HG03135 (cell line): ENCODE data around the gene STK16.

Experiments
- ATAC-seq: cut with Tn5 transposase; IDR thresholded peaks from one replicate; pipeline ENCODE4 v1.9.1; 2021; ENCODE audit warnings: mild to moderate bottlenecking, moderate library complexity; ENCODE audit not compliant: unreplicated experiment

Gene STK16

GRCh38 chr2:219213486-219214071 lies 31.7 kb upstream of the STK16 start:
- no peak for ATAC-seq

- ATAC-seq, result no peak
These were observed 31.1 kb upstream of the STK16 start for GRCh38 chr2:219214141-219214540.

GRCh38 chr2:219214786-219215185 lies 30.5 kb upstream of the STK16 start:
- ATAC-seq, result no peak

- no peak for ATAC-seq
These were observed 29.3 kb upstream of the STK16 start for GRCh38 chr2:219215871-219216534.

- no peak for ATAC-seq
These were observed 28.8 kb upstream of the STK16 start for GRCh38 chr2:219216535-219216915.

- peak; percentile 11 for ATAC-seq
These were observed 27.0 kb upstream of the STK16 start for GRCh38 chr2:219218217-219218731.

GRCh38 chr2:219218732-219219701 lies 26.3 kb upstream of the STK16 start, which contains the start of gene ABCB6:
Gene ABCB6 (minus strand): TSS chr2:219218958. CDS start chr2:219218673, 285 bp downstream.
- ATAC-seq, result peak; percentile 70

- ATAC-seq, result no peak
These were observed 25.3 kb upstream of the STK16 start for GRCh38 chr2:219219784-219220532.

GRCh38 chr2:219220652-219221402 lies 24.5 kb upstream of the STK16 start:
- no peak for ATAC-seq

- no peak for ATAC-seq
These were observed 23.2 kb upstream of the STK16 start for GRCh38 chr2:219221957-219222518.

GRCh38 chr2:219223831-219224610 lies 21.3 kb upstream of the STK16 start:
- no peak for ATAC-seq

GRCh38 chr2:219225350-219225749 lies 19.9 kb upstream of the STK16 start:
- ATAC-seq, result no peak

- ATAC-seq, result no peak
These were observed 17.0 kb upstream of the STK16 start for GRCh38 chr2:219228041-219228910.

GRCh38 chr2:219228911-219229304 lies 16.4 kb upstream of the STK16 start:
- ATAC-seq, result peak; percentile 5

GRCh38 chr2:219229305-219230058 lies 15.8 kb upstream of the STK16 start, which contains the start of the genes ANKZF1 and ATG9A:
Gene ANKZF1 (plus strand): TSS chr2:219229806. CDS start chr2:219230258, 452 bp downstream.
Gene ATG9A (minus strand): TSS chr2:219229636. CDS start chr2:219228024, 1,612 bp downstream.
- peak; percentile 98 for ATAC-seq

- no peak for ATAC-seq
These were observed 15.2 kb upstream of the STK16 start for GRCh38 chr2:219230059-219230540.

- ATAC-seq, result no peak
These were observed 10.9 kb upstream of the STK16 start for GRCh38 chr2:219234331-219234730.
